SU-DHL-6 (cell line): ENCODE measurements around the gene NDUFA8.

ENCODE experiments used
- EZH2phosphoT487 ChIP-seq: fragments of 200-600 bp; sonication (generic), shearing (Covaris generic); conservative IDR thresholded peaks from 2 replicates; pipeline ENCODE4 v1.6.1; 2018; ENCODE audit warnings: mild to moderate bottlenecking, antibody characterized with exemption, low read length, moderate library complexity, mixed read lengths
- TF ChIP-seq, protein P1 (sequence below): fragments of 200-600 bp; sonication (generic); IDR thresholded peaks from one replicate; pipeline ENCODE4 v1.5.1; 2017; ENCODE audit warnings: antibody characterized with exemption, mild to moderate bottlenecking, low read length, moderate library complexity; ENCODE audit not compliant: insufficient read depth, poor library complexity, severe bottlenecking

DNA sequence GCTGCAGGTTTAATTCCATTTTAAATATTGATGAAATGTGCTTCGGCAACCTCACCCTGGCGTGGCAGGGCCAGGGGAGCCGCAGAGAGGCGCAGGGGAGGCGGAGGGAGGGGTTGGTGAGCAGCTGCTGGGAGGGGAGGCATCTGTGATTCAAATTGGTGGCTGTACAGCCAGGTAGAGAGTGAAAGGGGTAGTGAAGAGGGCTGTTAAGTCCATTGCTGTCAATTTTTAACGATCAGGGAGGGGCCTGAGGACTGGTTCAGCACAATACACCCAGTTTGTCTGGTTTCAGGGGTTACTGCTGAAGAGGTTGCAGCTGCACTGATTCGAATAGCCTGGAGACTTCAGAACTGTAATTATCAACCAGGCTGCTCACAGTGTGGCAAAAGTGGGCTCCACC lies 37.8 kb upstream of the NDUFA8 start:
- TF ChIP-seq, protein P1, sequence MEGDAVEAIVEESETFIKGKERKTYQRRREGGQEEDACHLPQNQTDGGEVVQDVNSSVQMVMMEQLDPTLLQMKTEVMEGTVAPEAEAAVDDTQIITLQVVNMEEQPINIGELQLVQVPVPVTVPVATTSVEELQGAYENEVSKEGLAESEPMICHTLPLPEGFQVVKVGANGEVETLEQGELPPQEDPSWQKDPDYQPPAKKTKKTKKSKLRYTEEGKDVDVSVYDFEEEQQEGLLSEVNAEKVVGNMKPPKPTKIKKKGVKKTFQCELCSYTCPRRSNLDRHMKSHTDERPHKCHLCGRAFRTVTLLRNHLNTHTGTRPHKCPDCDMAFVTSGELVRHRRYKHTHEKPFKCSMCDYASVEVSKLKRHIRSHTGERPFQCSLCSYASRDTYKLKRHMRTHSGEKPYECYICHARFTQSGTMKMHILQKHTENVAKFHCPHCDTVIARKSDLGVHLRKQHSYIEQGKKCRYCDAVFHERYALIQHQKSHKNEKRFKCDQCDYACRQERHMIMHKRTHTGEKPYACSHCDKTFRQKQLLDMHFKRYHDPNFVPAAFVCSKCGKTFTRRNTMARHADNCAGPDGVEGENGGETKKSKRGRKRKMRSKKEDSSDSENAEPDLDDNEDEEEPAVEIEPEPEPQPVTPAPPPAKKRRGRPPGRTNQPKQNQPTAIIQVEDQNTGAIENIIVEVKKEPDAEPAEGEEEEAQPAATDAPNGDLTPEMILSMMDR, result no peak
- no peak for TF ChIP-seq EZH2phosphoT487
